Spleen (tissue), 7 donors: Measurements from ENCODE around the gene PTPRG.

ENCODE experiments used
- CTCF ChIP-seq, 11 experiments: fragments of 200-600 bp in 7 of 11; fragments of 450-650 bp in 4 of 11; sonication (generic) in 4 of 11; IDR thresholded peaks in 8 of 11; conservative IDR thresholded peaks in 3 of 11; 1 replicate in 7 of 11; 2 replicates in 4 of 11; pipeline versions ENCODE4 v1.4.0 to v1.8.0; 2016 to 2021; ENCODE audit warnings: antibody characterized with exemption in 11 of 11, inconsistent platforms in 4 of 11, mild to moderate bottlenecking in 1 of 11
- POLR2A ChIP-seq, 3 donors: fragments of 450-650 bp; IDR thresholded peaks; one replicate each; pipeline ENCODE4 v1.5.1; 2017; ENCODE audit warnings: antibody characterized with exemption in 3 of 3, mild to moderate bottlenecking in 1 of 3
- POLR2AphosphoS5 ChIP-seq, 3 donors: sonication (generic); formaldehyde crosslinking; IDR thresholded peaks; one replicate each; pipeline ENCODE4 v1.5.1; 2017; ENCODE audit warnings: antibody characterized with exemption in 3 of 3
- donor health status: DM: no; HTN: no; CAD: no; lungs with moderate emphysema.
- donor health status: DM: no; HTN: no; CAD: no.
- donor health status: DM: no; HTN: no; CAD: no.

GRCh38 chr3:61575893-61576292 is 14.5 kb downstream of the PTPRG start:
- TF ChIP-seq CTCF (IDR thresholded peaks at IDR 0.05 in 8 of 11, conservative IDR thresholded peaks at IDR 0.05 in 3 of 11) (no peak), POLR2A (IDR thresholded peaks at IDR 0.05) (no peak), POLR2AphosphoS5 (IDR thresholded peaks at IDR 0.05) (no peak)
